ENCODE measurements around the gene HNMT.
"Not testable (repeated sequence)": the region's sequence is repeated elsewhere in the genome, so short reads cannot be mapped to it uniquely, and the experiment has no call there.

HNMT gene

GRCh38 chr2:137977790-137978189 lies 13.5 kb downstream of the HNMT start:
- no peak for FAIRE-seq

GRCh38 chr2:137980459-137980858 lies 16.2 kb downstream of the HNMT start:
- FAIRE-seq, result no peak

GRCh38 chr2:137981112-137981656 lies 16.9 kb downstream of the HNMT start:
- FAIRE-seq, result no peak

- FAIRE-seq, result no peak
Measured at GRCh38 chr2:137983581-137983980, 19.3 kb downstream of the HNMT start.

GRCh38 chr2:137986268-137986667 lies 22.0 kb downstream of the HNMT start:
- FAIRE-seq, result no peak

- no peak for FAIRE-seq
Measured at GRCh38 chr2:137987011-137987410, 22.7 kb downstream of the HNMT start.

- no peak for FAIRE-seq
Measured at GRCh38 chr2:137991078-137991477, 26.8 kb downstream of the HNMT start.

GRCh38 chr2:137992039-137992646 lies 27.9 kb downstream of the HNMT start:
- FAIRE-seq, result no peak

- FAIRE-seq, result not testable (repeated sequence)
Measured at GRCh38 chr2:137993715-137994476, 29.6 kb downstream of the HNMT start.

GRCh38 chr2:137995368-137995767 lies 31.1 kb downstream of the HNMT start:
- not testable (repeated sequence) for FAIRE-seq

- not testable (repeated sequence) for FAIRE-seq
Measured at GRCh38 chr2:137996158-137996557, 31.9 kb downstream of the HNMT start.

- no peak for FAIRE-seq
Measured at GRCh38 chr2:137997733-137998132, 33.5 kb downstream of the HNMT start.

GRCh38 chr2:137998503-137998902 lies 34.2 kb downstream of the HNMT start:
- no peak for FAIRE-seq

- FAIRE-seq, result no peak
Measured at GRCh38 chr2:137999273-137999672, 35.0 kb downstream of the HNMT start.

GRCh38 chr2:138000009-138000408 lies 35.7 kb downstream of the HNMT start:
- no peak for FAIRE-seq

- no peak for FAIRE-seq
Measured at GRCh38 chr2:138000796-138001195, 36.5 kb downstream of the HNMT start.

- FAIRE-seq, result no peak
Measured at GRCh38 chr2:138003411-138003810, 39.1 kb downstream of the HNMT start.

- FAIRE-seq, result no peak
Measured at GRCh38 chr2:138007431-138007830, 43.2 kb downstream of the HNMT start.

GRCh38 chr2:138009622-138010021 lies 45.3 kb downstream of the HNMT start:
- FAIRE-seq, result no peak

- no peak for FAIRE-seq
Measured at GRCh38 chr2:138010890-138011289, 46.6 kb downstream of the HNMT start.

- no peak for FAIRE-seq
Measured at GRCh38 chr2:138012082-138012481, 47.8 kb downstream of the HNMT start.

GRCh38 chr2:138012968-138013367 lies 48.7 kb downstream of the HNMT start:
- FAIRE-seq, result no peak

GRCh38 chr2:138013639-138014038 lies 49.4 kb downstream of the HNMT start:
- FAIRE-seq, result no peak

GRCh38 chr2:138015494-138015893 lies 51.2 kb downstream of the HNMT start:
- FAIRE-seq, result no peak

All from TTC549 (cell line).